Colon (tissue), 2 donors: Measurements from ENCODE around the gene BIN2.
"Not testable (repeated sequence)": the region's sequence is repeated elsewhere in the genome, so short reads cannot be mapped to it uniquely, and the experiment has no call there.

Experiments used
- FAIRE-seq: peaks from 2 replicates; lab custom pipeline; 2012; peaks lifted over from hg19 to GRCh38; lab: Jason Lieb, UNC
- donor health status: control.
- donor health status: control.

BIN2 gene

GRCh38 chr12:51307655-51308593 lies 16.1 kb downstream of the BIN2 start:
- FAIRE-seq: no peak

- no peak for FAIRE-seq
Observed at GRCh38 chr12:51306507-51306906, 17.5 kb downstream of the BIN2 start.

- FAIRE-seq: not testable (repeated sequence)
Observed at GRCh38 chr12:51300768-51301167, 23.2 kb downstream of the BIN2 start.

- FAIRE-seq: no peak
Observed at GRCh38 chr12:51295651-51296050, 28.3 kb downstream of the BIN2 start.

- not testable (repeated sequence) for FAIRE-seq
Observed at GRCh38 chr12:51294097-51294496, 29.9 kb downstream of the BIN2 start.

- FAIRE-seq: no peak
Observed at GRCh38 chr12:51293696-51294095, 30.3 kb downstream of the BIN2 start.

GRCh38 chr12:51291603-51292513 lies 32.1 kb downstream of the BIN2 start:
- not testable (repeated sequence) for FAIRE-seq

- FAIRE-seq: no peak
Observed at GRCh38 chr12:51285843-51286242, 38.1 kb downstream of the BIN2 start.

- no peak for FAIRE-seq
Observed at GRCh38 chr12:51281202-51281924, 42.6 kb downstream of the BIN2 start.

- FAIRE-seq: no peak
Observed at GRCh38 chr12:51275088-51275487, 48.9 kb downstream of the BIN2 start.

GRCh38 chr12:51272810-51273209 lies 51.2 kb downstream of the BIN2 start:
- not testable (repeated sequence) for FAIRE-seq

GRCh38 chr12:51270951-51271518 lies 52.9 kb downstream of the BIN2 start:
- no peak for FAIRE-seq

- FAIRE-seq: no peak
Observed at GRCh38 chr12:51270067-51270950, 53.7 kb downstream of the BIN2 start, which contains the start of gene SMAGP. SMAGP (minus strand) TSS chr12:51270415; CDS start chr12:51269278, 1,137 bp downstream.

GRCh38 chr12:51269174-51270066 lies 54.6 kb downstream of the BIN2 start:
- FAIRE-seq: no peak

- no peak for FAIRE-seq
Observed at GRCh38 chr12:51265024-51265423, 59.0 kb downstream of the BIN2 start.

- FAIRE-seq: no peak
Observed at GRCh38 chr12:51264297-51264696, 59.7 kb downstream of the BIN2 start.

GRCh38 chr12:51263341-51263740 lies 60.6 kb downstream of the BIN2 start:
- no peak for FAIRE-seq

GRCh38 chr12:51262758-51263177 lies 61.2 kb downstream of the BIN2 start:
- FAIRE-seq: no peak

- FAIRE-seq: not testable (repeated sequence)
Observed at GRCh38 chr12:51259600-51259999, 64.4 kb downstream of the BIN2 start.
